HS-27A (cell line): ENCODE measurements around the gene PTAFR.
"Not testable (repeated sequence)": the region's sequence is repeated elsewhere in the genome, so short reads cannot be mapped to it uniquely, and the experiment has no call there.

Experiments used
- DNase-seq: peaks from one replicate; pipeline ENCODE4 v3.0.0-alpha.2; 2012; ENCODE audit warnings: low read depth, missing footprints

The PTAFR gene

DNA sequence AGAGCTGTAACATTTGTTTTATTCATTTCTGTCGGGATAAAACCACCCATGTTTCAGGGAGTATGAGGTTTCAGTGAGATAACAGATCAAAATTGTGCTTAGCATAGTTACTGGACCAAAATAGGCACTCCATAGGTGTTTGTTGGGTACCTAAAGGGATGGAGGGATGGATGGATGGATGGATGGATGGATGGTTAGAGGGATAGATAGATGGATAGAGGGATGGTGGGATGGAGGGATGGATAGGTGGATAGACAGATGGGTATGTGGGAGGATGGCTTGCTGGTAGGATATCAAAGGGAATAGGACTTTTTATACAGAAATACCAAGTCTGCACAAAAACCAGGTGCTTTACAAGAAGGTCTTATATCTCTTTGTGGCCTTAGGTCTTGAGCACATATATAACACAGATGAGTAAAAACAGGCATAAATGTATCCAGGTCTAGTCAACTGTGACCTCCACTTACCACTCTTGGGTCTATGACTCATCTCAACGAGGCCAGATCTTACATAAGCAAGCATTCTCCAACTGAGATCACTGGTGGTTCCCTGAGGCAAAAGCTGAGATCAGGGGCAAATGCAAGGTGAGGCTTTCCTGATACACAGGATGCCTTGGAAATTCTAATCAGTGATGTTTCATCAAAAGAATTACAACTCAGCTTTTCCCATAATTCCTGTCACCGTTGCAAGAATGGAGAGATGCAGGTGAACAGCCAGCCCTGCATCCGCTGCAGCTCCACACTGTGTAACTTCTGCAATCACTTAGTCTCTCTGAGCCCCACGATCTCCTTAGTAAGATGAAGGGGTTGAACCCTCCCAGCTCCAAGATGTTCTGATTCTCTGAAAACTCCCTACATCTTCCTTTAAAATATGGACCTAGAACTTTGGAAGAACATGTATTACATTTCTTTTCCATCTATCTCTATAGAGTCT lies 32.0 kb downstream of the PTAFR start:
- DNase-seq = no peak

DNA sequence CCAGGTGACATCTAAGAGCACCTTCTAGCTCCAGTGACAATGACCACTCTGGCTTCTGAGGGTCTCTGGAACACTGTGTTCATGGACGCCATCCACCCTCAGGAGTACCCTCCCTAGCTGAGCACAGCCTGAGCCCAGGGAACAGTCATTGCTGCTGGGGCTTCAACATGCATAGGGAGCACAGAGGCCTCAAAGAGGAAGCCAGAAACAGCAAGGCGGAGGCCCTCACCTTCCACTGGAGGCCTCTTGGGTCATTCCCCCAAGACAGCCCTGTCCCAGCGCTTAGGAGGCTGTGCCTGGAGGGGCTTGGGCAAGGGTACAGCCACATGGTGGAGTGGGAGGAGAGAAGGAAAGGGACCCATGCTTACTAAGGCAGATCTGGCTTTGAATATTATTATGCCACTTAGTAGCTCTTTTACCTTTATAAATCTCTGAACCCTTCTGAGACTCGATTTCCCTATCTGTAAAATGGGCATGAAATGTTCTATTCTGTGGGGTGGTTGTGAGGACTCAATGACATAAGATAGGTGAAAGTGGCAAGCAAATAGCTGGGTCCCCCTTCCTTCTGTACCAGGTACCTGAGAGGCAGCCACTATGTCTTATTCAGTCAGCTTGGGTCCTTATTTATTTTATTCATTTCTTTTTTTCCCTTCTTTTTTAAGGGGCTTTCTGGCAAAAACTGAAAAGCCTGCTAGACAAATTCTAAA lies 32.8 kb downstream of the PTAFR start:
- DNase-seq = no peak

DNA sequence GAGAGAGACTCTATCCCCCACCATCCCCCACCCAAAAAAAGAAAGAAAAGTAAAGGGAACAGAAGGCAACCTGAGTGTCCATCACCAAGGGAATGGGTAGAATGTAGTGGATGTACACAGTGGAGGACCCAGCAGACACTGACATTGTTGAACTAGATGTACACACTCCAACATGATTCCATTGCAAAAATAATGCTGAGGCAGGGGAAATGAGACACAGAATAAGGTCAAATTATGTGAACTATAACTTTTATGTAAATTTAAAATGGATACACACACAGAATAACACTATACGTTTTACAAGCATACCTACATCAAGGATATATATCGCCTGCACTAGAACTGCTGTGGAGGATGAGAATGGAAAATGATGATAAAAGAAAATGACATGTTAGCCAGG lies 34.8 kb downstream of the PTAFR start:
- no peak for DNase-seq

DNA sequence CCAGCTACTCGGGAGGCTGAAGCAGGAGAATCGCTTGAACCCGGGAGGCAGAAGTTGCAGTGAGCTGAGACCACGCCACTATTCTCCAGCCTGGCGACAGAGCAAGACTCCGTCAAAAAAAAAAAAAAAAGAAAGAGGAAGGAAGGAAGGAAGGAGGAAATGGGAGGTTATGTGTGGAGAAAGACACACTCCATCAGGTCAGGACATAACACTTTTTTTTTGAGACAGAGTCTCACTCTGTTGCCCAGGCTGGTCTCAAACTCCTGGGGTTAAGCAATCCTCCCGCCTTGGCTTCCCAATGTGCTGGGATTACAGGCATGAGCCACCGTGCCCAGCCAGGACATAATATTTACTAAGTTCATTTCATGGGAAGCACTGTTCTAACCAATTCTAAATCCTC lies 36.6 kb downstream of the PTAFR start:
- not testable (repeated sequence) for DNase-seq

DNA sequence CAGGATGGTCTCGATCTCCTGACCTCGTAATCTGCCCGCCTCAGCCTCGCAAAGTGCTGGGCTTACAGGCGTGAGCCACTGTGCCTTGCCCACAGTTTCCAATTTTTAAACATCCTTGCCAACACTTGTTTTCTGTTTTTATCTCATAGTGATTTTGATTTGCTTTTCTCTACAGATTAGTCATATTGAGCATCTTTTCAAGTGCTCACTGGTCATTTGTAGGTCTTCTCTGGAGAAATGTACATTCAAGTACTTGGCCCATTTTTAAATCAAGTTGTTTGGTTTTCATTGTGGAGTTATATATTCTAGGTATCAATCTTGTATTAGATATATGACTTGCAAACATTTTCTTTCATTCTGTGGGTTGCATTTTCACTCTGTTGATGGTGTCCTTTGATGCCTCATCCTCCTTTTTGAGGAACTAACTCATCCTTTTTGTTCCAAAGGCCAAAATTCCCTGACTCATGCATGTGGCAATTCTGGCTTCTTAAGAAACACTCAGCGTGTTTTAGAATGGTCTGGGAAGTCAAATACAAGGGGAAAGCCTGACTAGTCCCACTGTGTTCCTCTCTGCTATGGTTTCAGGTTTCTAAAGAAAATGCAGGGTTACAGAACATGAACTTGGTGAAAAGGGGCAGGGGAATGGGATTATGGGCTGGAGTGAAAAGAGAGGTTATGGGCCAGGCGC lies 37.3 kb downstream of the PTAFR start:
- DNase-seq = no peak

DNA sequence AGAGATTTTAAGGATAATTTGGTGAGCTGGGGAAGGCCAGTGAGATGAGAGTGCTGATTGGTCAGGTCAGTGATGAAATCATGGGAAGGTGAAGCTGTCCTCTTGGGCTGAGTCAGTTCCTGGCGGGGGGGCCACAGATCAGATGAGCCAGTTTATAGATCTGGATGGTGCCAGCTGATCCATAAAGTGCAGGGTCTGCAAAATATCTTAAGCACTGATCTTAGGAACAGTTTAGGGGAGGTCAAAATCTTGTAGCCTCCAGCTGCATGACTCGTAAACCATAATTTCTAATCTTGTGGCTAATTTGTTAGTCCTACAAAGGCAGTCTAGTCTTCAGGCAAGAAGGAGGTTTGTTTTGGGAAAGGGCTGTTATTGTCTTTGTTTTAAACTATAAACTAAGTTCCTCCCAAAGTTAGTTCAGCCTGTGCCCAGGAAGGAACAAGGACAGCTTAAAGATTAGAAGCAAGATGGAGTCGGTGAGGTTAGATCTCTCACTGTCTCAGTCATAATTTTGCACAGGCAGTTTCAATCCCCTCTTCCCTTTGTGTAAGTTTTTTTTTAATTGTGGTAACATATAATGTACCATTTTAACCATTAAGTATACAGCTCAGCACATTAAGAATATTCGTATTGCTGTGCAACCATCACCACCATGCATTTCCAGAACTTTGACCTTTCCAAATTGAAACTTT lies 39.4 kb downstream of the PTAFR start:
- no peak for DNase-seq

DNA sequence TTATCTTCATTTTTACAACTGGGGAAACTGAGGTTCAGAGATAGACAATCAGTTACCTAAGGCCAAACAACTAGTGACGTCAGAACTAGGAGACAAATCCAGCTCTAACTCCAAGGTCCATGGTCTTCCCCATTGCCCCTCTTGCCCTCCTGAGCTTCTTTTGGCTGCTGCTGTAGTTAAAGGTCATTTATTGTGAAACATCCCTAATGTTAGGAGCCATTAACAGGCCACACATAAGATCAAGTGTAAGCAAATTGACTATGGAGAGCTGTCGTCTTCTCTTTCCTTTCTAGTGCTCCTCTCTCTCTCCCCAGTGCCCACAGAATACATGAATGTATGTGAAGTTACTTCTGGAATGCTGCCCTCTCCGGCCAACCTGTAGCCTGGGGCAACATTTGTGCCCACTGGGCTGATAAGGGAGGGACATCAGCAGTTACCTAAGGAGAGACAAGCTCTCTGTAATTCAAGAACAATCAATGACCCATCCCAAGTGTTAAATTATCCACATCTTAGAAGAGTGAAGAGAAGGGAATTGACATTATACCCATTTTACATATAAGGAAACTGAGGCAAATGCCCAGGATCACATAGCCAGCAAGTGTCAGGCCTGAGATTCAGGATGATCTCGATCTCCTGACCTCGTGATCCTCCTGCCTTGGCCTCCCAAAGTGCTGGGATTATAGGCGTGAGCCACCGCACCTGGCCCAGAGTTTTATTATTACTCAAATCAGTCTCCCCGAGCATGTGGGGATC lies 40.1 kb downstream of the PTAFR start:
- DNase-seq = no peak

DNA sequence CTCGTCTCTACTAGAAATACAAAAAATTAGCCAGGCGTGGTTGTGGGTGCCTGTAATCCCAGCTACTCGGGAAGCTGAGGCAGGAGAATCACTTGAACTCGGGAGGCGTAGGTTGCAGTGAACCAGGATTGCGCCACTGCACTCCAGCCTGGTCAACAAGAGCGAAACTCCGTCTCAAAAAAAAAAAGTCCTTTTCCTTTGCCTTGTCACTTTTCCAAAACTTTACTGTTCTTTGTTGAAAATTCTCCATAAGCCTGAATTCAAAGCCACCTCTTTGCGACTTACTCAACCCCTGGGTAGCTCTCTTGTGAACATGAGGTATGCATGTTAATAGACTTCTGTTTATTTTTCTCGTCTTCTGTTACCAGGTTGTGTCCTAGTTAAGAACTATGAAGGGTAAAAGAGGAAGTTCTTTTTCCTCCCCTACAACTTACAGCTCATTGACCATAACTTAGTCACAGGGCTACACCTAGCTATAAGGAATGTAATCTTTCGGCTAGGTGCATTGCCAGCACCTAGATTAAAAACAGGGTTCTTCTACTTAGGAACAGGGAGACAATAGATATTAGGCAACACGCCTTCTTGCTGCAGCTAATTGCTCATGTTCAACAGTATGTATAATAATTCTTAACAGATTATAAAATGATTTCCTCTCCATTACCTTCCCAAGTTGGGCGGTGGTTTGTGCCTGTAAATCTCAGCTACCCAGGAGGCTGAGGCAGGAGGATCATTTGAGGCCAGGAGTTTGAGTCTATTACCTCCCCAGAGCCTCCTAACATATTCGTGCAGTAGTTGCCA lies 40.9 kb downstream of the PTAFR start:
- DNase-seq = no peak

DNA sequence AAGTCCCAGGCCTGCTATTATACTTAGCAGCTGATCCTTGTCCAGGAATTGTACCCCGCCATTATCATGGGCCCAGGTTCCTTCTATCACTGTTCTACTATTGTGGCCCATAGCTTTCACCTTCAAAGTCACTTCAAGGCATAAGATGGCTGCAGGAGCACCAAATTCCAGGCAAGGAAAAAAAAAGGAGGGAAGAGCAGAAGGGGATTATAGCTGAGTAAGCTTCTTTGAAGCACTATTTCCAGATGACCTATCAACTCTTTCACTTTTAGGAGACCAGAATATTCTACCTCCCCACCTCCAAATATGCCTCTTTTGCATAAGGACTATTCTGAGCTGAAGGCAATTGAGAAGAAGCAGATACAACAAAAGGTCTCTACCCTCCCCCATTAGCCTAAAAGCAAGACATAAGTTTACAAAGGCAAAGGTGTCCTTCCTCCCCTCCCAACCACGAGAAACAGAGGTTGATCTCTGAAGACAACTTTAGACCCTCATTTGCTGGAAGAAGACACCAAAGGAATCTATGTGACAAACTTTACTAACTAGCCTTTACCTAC lies 41.8 kb downstream of the PTAFR start:
- no peak for DNase-seq

DNA sequence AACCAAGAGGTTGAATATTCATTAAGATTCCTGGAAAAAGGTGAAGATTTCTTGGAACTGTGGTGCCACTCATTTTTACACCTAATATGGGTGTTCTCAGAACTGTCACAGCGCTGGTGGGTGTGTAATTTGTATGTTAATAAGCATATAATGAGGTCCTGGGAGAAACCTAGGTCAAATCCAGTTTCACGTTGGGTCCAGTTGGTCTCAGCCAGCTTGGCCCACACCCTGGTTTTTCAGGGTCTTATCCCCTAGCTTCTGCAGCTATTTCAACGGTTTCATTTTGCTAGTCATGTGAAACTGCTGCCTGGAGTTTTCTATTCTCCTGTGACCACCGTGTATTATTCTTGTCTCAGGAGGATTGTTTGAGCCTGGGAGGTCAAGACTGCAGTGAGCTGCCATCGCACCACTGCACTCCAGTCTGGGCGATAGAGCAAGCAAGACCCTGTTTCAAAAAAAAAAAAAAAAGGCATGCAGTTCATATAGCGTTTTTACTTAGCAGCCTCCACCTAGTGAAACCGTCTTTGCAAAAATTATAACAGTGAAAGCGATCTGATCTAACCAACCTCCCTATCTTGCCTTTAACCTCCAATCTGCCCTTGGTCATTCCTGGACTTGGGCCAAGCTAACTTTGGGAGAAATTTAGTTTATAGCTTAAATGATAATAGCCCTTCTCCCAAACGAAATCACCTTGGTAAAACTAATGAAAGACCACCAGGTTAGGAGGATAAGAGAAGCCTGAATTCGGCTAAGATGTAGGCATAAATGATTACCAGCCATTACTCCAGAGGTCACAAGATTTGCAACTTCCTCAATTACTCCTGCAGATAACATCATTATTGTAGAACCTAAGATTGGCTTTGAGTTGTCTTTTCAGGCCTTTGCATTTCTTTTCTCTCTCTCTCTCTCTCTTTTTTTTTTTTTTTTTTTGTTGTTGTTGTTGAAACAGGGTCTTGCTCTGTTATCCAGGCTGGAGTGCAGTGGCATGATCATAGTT lies 44.0 kb downstream of the PTAFR start:
- no peak for DNase-seq

DNA sequence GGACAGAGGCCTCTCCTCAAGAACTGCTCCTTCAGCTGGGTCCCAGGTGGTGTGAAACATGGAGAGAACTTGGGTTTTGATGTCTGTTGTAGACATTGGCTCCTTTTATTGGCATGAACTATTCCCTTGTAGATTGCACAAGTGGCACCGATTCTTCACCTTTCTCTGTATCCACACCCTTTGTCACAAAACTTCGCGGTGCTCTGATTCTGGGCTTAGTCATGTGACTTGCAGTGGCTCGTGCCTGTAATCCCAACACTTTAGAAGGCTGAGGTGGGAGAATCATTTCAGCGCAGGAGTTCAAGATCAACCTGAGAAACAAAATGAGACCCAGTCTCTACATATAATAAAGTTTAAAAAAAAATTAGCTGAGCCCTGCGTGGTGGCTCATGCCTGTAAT lies 45.6 kb downstream of the PTAFR start:
- no peak for DNase-seq

DNA sequence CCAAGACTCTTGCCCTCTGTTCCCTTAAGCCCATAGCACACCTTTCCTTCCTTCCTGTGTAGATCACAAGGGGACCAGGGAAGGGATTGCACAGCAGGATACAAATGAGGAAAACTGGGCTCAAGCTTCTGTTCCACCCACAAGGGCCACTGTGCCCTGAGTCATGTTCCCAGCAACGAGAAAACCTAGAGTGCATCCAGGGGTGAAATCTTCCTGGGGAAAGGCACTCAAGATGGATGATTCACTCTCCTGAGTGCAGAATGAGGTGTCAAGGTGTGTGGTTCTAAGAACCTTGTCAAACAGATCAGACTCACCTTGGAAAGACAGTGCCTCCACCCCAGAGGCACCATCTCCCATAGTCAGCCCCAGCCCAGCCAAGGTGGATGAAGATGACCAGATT lies 47.3 kb downstream of the PTAFR start:
- DNase-seq = no peak

DNA sequence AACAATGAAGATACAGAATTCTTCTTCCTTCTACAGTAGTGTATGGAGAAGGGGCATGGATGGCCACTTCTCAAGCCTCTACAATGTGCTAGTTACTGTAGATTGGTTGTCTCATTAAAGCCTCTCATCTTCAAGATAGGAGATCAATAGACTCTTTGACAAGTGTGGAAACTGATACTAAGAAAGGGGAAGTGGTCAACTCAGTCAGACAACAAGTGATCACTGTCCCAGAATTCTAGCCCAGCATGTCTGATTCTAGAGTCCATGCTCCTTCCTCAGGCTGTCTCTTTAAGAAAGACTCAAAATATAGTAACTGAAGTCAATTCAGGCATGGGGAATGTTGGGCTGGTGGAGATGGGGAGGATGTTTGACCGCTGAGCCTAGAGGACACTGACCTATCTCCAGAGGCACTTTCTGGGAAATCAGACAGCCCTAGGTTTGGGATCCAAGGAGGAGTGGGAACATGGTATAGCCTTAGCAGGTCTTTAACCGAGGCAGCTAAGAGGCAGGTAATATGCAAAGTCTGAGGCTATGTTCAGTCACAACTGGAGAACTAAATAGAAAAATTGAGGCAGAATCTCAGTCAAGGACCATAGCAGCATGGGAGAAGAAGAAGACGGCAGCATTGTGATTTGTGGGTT lies 48.8 kb downstream of the PTAFR start:
- no peak for DNase-seq

DNA sequence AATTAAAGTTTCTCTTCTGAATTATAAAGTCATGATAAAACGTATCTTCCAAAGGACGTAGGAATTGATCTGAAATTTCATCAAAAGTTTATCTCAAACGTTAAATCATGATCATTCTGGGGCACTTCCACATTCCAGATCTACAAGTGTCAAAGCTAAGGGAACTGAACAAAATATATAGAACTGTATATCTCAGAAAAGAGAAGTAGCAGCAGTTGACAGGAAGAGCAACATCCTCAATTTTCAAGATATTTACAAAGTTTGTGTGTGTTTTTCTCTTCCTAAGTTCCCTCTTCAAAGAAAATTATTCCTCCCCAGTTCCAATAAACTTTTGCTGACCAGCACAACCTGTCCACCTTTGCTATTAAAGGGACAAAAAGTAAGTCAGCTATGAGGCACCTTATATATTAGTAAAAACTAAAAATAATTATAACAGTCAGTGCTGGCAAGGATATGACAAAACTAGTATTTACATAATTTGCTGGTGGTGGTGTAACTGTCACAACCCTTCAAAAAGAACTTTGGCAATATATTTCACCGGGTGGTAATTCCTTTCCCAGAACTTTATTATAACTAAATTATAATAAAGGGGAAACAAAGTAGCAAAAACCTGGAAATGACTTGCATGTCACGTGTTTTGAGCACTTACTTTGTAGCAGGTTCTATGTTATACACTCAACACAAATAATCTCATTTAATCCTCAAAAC lies 49.6 kb downstream of the PTAFR start:
- DNase-seq = no peak

DNA sequence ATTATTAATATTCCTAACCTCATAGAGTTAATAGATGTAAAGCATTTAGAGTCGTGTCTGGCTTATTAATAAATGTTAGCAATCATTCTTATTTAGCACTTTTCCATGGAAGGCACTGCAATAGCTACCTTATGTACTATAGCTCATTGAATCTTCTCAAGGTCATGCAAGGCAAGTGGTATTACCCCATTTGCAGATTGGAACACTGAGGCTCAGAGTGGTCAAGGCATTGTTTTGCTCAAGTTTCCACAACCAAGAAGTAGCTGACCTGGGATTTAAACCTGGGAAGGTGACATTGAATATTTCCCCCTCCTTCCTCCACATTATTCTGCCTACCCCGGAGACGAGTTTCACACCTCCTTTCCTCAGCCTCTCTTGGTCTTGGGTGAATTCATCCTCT lies 50.3 kb downstream of the PTAFR start:
- DNase-seq = no peak

DNA sequence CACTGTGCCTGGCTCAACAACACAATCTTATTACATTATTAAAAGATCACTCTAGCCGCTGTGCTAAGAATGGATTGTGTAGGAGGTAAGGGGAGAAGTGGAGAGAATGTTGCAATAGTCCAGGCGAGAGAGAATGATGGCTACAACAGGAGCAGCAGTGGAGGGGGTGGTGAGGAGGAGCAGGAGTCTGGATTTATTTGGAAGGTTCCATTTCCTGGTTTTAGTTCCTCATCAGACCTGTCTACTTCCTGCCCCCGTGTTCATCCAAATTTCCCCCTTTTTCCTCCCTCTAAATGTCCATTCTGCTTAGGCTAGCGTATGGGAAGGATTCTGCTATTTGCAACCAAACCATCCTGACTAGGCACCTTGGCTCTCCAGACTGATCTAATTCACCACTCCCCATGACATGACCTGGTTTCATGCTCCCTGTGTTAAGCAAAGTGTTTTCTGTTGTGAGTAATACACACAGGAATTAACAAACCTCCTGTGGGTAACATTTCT lies 53.0 kb downstream of the PTAFR start:
- DNase-seq = no peak

DNA sequence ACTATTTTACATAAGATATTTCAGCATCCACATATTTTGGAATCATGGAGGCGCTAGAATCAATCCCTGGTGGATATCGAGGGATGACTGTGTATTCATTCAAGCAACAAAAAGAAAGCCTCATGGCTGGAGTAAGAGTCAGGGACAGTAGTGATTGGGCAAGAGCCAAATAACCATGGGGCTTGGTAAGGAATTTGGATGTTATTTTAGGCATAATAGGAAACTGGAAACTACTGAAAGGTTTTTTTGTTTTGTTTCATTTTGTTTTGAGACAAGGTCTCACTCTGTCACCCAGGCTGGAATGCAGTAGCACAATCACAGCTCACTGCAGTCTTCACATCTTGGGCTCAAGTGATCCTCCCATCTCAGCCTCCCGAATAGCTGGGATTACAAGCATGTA lies 54.3 kb downstream of the PTAFR start:
- no peak for DNase-seq

DNA sequence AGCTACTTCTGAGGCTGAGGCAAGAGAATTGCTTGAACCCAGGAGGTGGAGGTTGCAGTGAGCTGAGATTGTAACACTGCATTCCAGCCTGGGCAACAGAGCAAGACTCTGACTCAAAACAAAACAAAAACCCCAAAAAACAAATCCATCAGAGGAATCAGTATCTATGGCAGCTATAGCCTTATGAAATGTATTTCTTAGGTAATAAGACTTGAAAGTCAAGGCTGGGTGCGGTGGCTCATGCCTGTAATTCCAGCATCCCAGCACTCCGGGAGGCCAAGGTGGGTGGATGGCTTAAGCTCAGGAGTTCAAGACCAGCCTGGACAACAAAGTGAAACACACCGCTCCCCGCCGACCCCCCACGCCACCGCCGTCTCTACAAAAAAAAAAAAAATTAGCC lies 56.9 kb downstream of the PTAFR start:
- no peak for DNase-seq
